GM19324 (cell line): ENCODE data around the gene CHN2.

Experiments
- ATAC-seq: cut with Tn5 transposase; IDR thresholded peaks from one replicate; pipeline ENCODE4 v1.9.1; 2021; ENCODE audit warnings: mild to moderate bottlenecking, moderate library complexity; ENCODE audit not compliant: unreplicated experiment, low FRiP score

Gene CHN2

GRCh38 chr7:29381206-29382094, 186.9 kb downstream of the CHN2 start:
- no peak for ATAC-seq

GRCh38 chr7:29384277-29384676, 189.7 kb downstream of the CHN2 start:
- ATAC-seq = no peak

GRCh38 chr7:29385214-29385814, 190.7 kb downstream of the CHN2 start:
- ATAC-seq = no peak

- ATAC-seq = no peak
Measured at GRCh38 chr7:29386196-29386765, 191.7 kb downstream of the CHN2 start.

- no peak for ATAC-seq
Measured at GRCh38 chr7:29391262-29391661, 196.7 kb downstream of the CHN2 start.

- ATAC-seq = no peak
Measured at GRCh38 chr7:29394321-29394720, 199.7 kb downstream of the CHN2 start.

GRCh38 chr7:29396563-29396962, 202.0 kb downstream of the CHN2 start:
- ATAC-seq = no peak

- ATAC-seq = no peak
Measured at GRCh38 chr7:29397398-29397797, 202.8 kb downstream of the CHN2 start.

- no peak for ATAC-seq
Measured at GRCh38 chr7:29398011-29398410, 203.4 kb downstream of the CHN2 start.

GRCh38 chr7:29400437-29400836, 205.9 kb downstream of the CHN2 start:
- no peak for ATAC-seq

- no peak for ATAC-seq
Measured at GRCh38 chr7:29401769-29402168, 207.2 kb downstream of the CHN2 start.

GRCh38 chr7:29405891-29406290, 211.3 kb downstream of the CHN2 start:
- ATAC-seq = no peak

GRCh38 chr7:29406366-29406765, 211.8 kb downstream of the CHN2 start:
- ATAC-seq = no peak

GRCh38 chr7:29408841-29409243, 214.3 kb downstream of the CHN2 start:
- ATAC-seq = no peak

GRCh38 chr7:29410996-29411395, 216.4 kb downstream of the CHN2 start:
- ATAC-seq = no peak

GRCh38 chr7:29412912-29413311, 218.3 kb downstream of the CHN2 start:
- no peak for ATAC-seq

- ATAC-seq = no peak
Measured at GRCh38 chr7:29413626-29414136, 219.1 kb downstream of the CHN2 start.

GRCh38 chr7:29414216-29414615, 219.6 kb downstream of the CHN2 start:
- ATAC-seq = no peak

- no peak for ATAC-seq
Measured at GRCh38 chr7:29415215-29415614, 220.6 kb downstream of the CHN2 start.

GRCh38 chr7:29416276-29416937, 221.8 kb downstream of the CHN2 start:
- no peak for ATAC-seq

GRCh38 chr7:29416938-29417305, 222.3 kb downstream of the CHN2 start:
- no peak for ATAC-seq
